Measurements from ENCODE around the gene CHRNB1.

Gene CHRNB1

DNA sequence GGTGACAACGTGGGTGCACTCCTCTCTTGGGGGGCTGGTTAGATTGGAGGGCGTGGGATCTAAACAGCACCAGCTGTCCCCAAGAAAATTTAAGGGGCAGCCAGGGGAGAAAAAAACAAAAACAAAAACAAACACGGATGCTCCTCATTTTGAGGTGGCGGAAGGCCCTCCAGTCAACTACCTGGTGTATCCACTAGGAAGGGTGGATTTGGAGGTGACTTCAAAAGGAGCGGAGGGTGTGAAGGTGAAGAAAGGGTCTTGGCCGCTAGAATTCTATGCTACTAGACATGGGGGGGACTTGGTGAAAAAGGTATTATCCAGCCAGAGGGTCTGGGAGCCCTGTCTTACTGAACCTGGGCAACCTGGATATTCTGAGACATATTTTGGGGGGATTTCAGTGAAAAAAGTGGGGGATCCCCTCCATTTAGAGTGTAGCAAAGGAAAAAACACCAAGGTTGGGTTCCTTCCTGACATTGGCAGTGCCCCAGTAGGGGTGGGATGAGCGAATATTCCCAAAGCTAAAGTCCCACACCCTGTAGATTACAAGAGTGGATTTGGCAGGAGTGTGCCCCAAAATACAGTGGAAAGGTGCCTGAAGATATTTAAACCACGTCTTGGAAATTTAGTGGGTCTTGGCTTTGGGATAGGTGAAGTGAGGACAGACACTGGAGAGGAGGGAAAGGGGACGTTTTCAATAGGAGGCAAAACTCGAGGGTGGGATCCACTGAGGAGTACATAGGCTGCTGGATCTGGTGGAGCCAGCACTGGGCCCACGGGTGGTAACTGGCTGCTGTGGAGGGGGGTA lies 6.0 kb upstream of the CHRNB1 start:
- DNase-seq (ENCODE audit: low read depth): no peak

DNA sequence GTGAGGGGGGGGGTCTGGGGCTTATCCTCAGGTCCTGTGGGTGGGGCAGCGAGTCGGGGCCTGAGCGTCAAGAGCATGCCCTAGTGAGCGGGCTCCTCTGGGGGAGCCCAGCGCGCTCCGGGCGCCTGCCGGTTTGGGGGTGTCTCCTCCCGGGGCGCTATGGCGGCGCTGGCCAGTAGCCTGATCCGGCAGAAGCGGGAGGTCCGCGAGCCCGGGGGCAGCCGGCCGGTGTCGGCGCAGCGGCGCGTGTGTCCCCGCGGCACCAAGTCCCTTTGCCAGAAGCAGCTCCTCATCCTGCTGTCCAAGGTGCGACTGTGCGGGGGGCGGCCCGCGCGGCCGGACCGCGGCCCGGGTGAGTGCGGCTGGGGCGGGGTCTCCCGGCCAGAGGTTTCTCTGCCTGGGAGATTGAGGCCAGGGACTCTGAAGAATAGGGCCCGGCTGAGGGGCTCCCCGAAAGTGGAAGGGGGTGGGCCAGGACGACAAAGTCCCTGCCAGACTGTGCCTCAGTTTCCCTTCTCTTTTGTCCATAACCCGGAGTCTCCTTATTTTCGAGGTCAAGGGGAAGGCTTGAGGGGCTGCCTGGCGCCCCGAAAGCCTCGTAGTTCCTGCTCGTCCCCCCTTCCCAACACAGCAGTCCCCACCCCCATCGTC lies 5.3 kb upstream of the CHRNB1 start, which contains the start of gene FGF11:
FGF11 (plus strand) TSS at position 51 of the 651 bp plus-strand sequence; CDS start at position 160, 109 bp downstream.
- no peak for DNase-seq (ENCODE audit: low read depth)

DNA sequence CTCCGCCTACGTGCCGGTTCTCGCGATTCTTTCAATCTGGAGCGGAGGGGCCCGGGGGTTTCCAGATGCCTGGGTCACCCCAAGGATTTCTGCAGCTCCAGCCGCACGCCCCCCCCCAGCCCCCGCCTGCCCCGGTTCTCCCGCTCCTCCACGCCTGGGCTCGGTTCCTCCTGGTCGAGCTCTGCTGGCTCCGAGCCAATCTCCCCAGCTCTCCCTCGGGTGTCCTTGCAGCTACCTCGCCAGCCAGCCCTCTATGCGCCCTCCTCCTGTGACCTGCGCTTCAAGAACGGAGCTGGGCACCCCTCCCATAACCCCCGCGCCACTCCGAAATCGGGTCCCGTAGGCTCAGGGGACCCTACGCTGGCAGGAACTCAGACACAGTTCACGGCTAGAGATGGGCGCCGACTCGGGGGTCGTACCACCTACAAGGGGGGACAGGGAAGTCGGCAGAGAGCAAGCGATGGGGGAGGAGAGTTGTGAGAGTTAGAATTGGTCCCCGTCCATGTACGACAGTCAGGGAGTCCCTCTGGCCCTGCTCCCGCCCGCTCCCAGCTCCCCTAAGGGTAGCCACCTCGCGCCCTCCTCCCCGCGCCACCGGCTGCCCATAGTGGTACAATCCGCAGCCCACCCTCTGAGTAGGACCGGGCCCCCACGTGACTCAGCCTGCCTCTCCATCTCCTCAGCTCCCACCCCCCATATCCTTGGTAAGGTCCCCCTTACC lies 4.6 kb upstream of the CHRNB1 start:
- no peak for DNase-seq (ENCODE audit: low read depth)

DNA sequence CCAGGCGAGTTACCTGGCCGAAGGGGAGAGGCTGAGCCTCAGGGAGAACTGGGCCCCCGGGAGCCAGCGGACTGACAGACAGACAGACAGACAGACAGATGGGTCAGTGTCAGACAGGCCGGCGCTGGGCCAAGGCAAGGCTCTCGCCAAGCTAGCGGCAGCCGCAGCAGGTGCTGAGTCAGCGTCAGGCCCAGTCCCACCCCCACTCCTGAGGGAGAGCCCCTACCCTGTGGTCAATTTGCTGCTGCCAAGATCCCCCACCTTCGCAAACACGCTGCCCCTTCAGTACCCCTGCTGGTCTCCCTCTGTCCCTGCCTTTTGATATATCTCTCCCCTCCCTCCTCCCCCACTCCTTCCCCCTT lies 4.0 kb upstream of the CHRNB1 start:
- no peak for DNase-seq (ENCODE audit: low read depth)

DNA sequence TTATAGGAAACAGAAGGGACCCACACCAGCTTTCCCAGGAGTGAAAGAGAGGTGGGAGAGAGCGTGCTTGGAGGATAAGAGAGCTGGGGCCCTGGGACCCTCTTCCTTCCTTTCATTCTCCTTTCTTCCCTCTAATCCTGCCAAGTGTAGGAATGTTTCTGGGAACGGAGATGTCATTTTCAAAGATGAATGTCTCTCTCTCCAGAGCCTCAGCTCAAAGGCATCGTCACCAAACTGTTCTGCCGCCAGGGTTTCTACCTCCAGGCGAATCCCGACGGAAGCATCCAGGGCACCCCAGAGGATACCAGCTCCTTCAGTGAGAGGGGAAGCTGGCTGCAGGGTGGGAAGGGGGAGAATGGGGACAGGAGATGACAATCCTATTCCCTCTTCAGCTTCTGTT lies 3.6 kb upstream of the CHRNB1 start:
- DNase-seq (ENCODE audit: low read depth): no peak

DNA sequence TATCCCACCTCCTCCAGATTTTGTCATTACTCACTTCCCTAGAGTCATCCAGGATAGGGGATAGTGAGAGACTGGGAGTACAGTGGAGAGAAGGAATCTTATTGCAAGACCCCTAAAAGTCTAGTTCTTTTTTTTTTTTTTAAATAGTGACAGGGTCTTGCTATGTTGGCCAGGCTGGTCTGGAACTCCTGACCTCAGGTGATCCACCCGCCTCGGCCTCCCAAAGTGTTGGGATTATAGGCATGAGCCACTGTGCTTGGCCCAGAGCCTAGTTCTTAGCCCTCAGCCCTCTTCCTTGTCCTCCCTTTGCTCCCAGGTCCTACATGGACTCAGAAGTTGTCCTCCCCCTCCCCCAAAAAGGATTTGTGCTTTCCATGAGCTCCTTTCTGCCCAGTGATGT lies 2.7 kb upstream of the CHRNB1 start:
- no peak for DNase-seq (ENCODE audit: low read depth)

DNA sequence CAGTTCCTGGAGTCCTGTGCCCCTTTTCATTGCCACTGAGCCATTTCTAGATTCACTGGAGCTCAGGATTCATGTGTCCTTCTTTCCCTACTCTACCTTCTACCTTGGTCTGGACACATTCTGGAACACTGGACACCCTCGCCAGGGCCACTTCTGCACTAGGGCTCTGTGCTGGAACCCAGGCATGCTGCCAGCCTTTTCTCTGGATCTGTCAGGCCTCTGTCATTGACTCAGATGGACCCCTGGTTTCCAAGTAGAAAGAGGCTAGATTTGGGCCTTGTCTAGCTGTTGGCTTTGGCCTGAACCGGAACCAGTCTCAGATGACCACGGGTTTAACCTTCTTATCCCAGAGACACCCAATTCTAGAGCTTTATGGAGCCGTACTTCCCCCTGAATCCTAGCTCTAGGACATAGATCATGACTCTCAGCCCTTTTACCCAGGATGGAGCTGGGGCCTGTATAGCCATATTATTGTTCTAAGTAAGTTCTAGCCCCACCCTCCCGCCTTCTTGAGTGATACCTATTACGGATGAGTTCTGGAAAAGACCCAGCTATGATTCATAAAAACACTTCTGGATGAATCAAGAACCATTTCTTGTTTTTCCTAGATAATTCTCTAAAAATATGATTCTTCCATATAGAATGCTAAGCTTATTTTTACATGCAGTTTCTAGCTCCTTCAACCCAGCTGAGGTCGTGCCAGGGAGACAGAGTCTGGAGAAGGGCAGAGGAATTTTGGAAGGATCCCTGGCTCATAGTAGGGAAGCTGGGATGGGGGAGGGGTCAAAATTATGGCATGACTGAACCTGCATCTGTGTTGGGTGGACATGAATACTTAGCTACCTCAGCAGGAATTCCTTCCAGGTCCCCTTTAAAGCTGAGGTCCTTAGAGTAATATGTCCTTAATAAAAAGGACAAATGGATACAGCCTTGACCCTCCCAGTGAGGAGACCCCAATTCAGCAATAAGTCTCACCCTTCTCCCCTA lies 1.1 kb upstream of the CHRNB1 start:
- no peak for DNase-seq (ENCODE audit: low read depth)

DNA sequence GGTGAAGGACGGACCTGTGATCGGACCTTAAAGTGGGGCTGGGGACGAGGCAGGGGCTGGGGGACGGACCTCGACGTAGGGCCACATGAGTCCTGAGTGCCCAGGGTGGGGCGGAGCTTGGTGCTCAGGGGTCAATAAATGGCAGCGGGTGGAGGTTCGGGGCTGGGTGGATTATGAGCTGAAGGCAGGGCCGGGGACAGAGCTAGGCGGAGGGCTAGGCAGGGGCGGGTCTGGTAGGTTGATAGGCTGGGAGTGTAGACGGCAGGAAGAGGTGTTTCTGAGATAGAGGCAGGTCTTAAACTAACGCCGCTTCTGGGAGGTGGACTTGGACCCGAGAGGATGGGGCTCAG lies 733 bp downstream of the CHRNB1 start:
- DNase-seq (ENCODE audit: low read depth): no peak

DNA sequence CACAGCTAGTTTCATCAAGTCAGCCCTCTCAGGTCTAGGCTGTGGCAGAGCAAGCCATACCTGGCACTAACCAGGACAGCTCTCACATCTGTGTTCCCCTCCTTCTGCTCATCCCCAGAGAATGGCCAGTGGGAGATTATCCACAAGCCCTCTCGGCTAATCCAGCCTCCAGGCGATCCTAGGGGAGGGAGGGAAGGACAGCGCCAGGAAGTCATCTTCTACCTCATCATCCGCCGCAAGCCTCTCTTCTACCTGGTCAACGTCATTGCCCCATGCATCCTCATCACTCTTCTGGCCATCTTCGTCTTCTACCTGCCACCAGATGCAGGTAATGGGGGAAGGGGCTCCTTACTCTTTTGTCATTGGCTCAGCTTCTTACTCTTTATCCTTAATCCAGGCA lies 3.6 kb downstream of the CHRNB1 start:
- DNase-seq (ENCODE audit: low read depth): no peak

DNA sequence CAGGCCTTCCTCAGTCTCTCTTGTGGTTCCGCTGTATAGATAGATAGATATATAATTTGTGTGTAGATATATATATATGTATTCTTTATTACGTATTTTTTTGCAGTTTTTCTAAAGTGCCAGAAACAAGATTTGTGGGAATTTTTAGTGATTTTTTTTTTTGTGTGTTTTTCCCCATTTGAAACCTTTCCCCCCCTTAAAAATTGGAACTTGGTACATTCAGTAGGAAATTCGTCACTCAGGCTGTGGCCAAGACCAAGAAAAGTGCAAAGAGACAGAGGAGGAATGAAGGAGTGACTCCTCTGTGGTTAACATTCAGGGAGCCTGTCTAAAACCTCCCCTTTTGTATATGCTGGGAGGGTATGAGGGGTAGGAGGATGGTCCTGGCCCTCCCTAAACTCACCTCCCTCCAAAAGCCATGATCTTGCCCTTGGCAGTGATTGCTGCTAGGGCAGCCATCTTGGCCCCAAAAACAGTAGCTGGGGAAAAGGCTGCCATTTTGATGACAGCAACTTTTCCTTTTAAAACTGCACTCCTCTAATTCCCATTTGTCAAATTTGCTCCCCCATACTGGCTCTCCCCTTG lies 15.2 kb downstream of the CHRNB1 start:
- DNase-seq (ENCODE audit: low read depth): no peak

DNA sequence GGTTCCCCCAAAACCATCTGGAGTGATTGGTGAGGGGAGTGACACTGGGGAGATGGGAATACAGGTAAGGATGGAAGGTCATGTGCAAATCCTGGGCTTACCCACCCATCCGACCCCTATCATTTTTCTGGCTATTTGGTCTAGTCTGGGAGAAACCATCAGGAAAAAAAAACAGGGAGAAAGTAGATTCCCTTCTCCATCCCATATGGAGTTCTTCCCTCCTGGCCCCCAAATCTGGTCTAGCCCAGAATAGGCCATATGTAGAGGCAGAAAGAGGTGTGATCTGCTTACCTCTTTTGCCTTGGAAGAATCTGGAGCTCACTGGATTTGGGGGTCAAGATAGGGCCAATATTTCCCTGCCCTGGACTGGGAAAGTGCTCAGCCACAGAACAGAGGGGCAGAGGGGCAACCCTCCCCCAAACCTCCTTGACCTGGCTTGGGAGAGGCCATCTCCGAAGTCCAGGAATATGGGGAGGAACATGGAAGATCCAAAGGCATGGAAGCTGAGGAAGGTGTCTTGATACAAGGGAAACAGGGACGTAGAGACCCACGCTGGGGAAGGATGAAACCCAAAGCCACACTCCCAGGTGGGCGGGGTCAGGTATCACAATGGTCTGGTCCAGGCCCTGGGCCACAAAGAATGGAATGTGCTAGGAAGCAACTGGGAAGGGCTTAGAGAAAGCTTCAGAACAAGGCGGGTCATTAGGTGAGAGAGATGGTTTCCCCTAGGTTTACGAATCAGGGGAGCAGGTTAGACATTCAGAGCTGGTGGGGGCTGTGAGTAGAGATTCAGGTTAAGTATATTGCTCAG lies 16.2 kb downstream of the CHRNB1 start:
- DNase-seq (ENCODE audit: low read depth): no peak

DNA sequence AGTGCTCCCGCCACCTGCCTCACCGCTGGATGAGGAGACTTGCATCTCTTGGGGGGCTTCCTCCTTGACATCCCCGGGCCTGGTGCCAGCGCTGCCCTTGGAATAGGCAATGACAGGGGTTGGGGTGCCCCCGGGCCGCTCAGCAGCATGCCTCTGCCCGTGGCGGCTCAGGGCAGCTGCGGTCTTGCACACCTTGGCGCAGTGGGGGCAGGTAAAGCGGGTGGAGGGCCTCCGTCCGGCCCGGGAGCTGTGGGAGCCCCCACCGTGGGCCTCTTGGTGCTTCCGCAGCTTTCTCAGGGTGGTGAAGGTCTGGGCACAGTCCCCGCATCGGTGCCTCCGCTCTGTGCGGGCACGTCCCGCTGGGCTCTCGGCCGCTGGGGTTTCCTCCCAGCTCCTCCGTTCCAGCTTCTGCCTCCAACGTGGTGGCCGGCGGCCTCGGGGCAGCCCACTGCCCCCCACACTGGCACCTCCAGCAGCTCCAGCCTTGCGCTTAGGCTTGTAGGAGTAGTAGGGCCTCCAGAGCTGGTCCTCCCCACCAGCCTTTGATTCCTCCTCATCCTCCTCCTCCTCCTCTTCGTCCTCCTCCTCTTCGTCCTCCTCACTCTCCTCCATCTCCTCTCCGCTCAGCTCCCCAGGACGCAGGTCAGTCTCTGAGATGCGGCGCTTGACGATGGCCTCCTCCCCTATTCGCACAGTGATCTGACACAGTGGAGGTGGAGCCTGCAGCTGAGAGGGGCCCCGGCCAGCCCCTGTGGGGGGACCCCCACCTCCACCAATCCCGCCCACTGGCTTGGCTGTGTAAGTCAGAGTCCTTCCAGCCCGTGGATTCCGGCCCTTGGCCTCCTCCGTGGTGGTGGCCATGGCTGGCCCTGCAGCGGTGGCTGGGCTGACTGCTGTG lies 17.9 kb downstream of the CHRNB1 start:
- DNase-seq (ENCODE audit: low read depth): no peak

DNA sequence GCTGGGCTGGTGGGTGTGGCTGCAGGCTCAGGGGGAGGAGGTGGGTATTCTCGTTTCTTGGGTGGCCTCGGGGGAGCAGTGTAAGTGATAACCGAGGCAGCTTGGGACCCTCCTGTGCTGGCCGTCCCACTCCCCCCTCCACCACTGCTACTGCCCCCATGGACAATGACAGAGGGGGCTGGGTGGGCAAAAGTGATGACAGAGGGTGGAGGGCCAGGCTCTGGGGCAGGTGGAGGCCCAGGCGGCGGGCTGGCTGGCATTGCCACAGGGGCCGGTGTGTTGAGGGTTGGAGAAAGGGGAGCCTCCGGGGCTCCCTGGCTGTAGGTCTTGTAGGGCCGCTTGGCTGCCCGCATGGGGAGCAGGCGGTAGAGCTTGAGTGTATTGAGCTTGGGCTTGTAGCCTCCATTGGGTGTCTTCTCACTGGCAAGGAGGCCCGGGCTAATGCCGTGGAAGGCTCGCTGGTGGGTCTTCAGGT lies 18.5 kb downstream of the CHRNB1 start:
- DNase-seq (ENCODE audit: low read depth): no peak

DNA sequence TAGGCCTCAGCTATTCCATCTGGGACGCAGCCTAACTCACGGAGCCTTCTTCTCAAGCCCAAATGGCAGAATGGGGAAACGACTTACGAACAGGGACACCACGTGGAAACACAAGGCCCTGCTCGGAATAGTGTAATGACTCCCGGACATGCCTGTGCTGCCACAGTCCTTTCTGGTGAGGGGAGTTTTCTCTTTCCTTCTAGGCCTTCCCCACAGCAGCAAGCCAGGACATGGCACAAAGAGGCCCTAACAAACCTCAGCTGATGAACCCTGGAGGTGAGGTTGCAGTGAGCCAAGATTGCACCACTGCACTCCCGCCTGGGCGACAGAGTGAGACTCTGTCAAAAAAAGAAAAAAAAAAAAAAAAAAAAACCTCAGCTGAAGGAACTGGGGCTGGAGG lies 19.2 kb downstream of the CHRNB1 start:
- DNase-seq (ENCODE audit: low read depth): no peak

DNA sequence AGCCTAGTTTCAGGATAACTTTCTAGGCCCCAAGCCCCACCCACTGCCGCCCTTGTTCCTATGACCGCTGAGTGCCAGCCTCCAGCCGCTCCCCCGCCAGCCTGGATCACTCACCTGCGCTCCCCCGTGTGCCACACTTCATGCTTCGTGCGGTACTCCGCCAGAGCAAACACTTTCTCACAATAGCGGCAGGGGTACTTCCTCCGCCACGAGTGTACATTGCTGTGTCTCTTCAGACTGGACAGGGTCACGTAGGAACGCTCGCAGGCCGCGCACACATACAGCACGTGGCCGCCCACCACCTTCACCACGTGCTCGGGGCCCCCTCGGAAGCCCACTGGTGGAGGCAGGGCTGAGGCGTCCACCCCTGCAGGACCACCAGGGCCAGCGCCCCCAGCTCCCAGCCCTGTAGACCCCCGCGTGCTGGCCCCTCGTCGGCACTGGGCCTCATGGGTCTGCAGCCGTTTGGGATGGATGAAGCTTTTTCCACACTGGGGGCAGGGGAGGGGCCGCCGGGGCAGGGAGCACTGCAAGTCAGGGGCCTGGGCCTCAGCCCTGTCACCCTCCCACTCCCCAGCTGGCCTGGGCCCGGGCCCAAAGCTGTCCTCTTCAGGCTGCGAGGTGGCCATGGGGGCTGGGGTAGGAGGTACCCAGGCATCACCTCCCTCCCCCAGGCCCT lies 20.9 kb downstream of the CHRNB1 start:
- no peak for DNase-seq (ENCODE audit: low read depth)

DNA sequence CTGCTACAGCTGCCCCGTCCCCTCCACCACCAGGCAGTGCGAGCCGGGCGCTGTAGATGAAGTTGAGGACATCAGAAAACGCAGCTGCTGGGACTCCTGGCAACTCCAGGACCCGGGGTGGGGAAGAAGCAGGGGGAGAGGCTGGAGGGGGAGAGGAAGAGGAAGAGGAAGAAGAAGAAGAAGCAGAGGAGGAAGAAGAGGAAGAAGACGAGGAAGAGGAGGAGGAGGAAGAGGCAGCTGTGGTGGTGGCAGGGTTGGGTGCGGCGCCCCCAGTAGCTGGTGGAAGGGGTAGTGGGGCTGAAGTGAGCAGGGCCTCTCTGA lies 21.4 kb downstream of the CHRNB1 start:
- DNase-seq (ENCODE audit: low read depth): no peak

DNA sequence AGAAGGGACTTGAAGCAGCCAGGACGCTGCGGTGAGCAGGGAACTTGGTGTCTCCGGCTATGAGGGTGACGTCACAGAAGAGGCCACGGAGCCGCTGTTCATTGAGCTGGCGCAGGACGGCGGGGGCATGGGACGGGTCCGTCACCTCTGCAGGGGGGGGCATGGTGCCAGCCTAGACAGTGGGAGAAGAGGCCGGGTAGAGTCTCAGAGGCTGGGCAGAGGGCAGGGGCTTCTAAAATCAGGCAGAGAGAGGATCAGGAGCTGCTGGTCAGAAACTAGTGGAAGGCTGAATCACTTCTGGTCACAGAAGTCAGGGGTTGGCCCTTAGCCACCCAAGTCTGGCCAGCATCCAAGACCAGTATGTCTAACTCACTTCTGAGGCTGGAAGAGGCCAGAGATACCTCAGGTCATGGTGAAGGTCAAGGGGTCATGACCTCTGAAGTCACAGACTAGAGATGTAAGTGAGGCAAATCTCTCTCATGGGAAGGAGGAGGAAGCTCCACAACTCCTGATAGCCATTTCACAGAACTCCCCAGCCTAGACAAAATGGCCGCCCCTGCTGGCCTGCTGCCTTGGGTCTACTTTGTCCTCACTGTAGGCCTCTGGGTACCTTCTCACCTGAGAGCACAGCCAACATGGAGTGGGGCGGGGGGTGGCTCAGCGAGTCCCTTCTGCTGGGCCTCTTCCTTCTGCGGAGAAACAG lies 21.9 kb downstream of the CHRNB1 start:
- no peak for DNase-seq (ENCODE audit: low read depth)

DNA sequence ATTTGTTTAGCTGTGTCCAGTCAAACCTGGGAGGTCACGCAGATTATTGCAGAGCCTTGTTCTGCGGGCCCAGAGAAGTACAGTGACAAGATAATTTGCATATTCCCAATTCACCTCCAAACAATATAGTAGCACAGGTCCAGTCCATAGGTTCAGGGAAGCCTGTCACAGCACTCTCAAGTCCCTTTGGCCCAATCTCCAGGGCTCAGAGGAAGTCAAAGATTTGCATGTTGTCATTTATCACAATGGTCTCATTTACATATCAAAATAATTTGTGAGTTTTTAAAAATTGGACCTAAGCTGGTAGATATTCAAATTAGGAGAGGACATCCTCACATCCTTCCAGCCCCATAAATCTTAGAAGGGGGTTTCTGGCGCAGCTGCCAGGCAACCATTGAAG lies 22.6 kb downstream of the CHRNB1 start:
- DNase-seq (ENCODE audit: low read depth): no peak

DNA sequence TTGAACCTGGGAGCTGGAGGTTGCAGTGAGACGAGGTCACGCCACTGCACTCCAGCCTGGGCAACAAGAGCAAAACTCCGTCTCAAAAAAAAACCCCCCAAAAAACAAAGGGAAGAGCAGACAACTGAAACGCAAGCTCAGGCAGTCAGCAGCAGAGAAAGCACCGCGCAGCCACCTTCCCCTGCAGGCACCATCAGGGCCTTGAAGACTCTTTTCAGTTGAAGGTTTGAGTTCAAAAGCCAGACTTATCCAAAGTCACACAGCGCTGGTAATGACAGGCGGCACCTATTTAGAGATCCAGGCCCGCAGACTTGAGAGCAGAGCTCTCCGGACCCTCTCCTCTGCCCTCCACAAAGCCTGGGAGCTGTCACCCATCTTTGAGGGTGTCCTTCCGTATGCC lies 23.4 kb downstream of the CHRNB1 start:
- no peak for DNase-seq (ENCODE audit: low read depth)
